ENCODE results near the gene PDZD2.

DNA sequence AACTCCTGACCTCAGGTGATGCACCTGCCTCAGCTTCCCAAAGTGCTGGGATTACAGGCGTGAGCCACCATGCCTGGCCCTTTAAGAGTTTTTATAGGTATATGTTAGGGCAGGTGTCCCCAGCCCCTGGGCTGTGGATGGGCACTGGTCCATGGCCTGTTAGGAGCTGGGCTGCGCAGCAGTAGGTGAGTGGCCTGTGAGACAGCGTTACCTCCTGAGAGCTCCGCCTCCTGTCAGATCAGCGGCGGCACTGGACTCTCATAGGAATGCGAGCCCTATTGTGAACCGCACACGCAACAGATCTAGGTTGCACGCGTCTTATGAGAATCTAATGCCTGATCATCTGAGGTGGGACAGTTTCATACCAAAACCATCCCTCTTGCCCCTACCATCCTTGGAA lies 361.8 kb downstream of the PDZD2 start:
- TF ChIP-seq, protein P1, sequence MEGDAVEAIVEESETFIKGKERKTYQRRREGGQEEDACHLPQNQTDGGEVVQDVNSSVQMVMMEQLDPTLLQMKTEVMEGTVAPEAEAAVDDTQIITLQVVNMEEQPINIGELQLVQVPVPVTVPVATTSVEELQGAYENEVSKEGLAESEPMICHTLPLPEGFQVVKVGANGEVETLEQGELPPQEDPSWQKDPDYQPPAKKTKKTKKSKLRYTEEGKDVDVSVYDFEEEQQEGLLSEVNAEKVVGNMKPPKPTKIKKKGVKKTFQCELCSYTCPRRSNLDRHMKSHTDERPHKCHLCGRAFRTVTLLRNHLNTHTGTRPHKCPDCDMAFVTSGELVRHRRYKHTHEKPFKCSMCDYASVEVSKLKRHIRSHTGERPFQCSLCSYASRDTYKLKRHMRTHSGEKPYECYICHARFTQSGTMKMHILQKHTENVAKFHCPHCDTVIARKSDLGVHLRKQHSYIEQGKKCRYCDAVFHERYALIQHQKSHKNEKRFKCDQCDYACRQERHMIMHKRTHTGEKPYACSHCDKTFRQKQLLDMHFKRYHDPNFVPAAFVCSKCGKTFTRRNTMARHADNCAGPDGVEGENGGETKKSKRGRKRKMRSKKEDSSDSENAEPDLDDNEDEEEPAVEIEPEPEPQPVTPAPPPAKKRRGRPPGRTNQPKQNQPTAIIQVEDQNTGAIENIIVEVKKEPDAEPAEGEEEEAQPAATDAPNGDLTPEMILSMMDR (IDR thresholded peaks at IDR 0.05): no peak
- TF ChIP-seq POLR2A (IDR thresholded peaks at IDR 0.05): no peak
